OCI-LY3 (cell line): ENCODE results near the gene SND1.

Experiments
- H2AFZ ChIP-seq: fragments of 200-600, 300-600 bp; shearing (Covaris generic); 2 replicates; pipeline ENCODE4 v1.6.0; 2014; ENCODE audit warnings: antibody characterized with exemption, low read depth, low read length
- H3K27ac ChIP-seq: fragments of 200-600, 300-600 bp; sonication (generic); 2 replicates; pipeline ENCODE4 v1.5.1; 2014; ENCODE audit warnings: mild to moderate bottlenecking, low read length, moderate library complexity, mixed read lengths
- H3K27me3 ChIP-seq: fragments of 200-600, 300-600 bp; sonication (generic); 2 replicates; pipeline ENCODE4 v1.6.1; 2014; ENCODE audit warnings: low read depth, low read length, mixed read lengths
- H3K36me3 ChIP-seq: fragments of 200-600, 300-600 bp; sonication (generic); replicated peaks from 2 replicates; pipeline ENCODE3; 2014; ENCODE audit warnings: low read depth, low read length, mixed read lengths
- H3K4me1 ChIP-seq: fragments of 300-600, 200-600 bp; sonication (generic); 2 replicates; pipeline ENCODE4 v1.6.1; 2014; ENCODE audit warnings: low read length, mixed read lengths
- H3K4me2 ChIP-seq: fragments of 200-600, 300-600 bp; sonication (generic); 2 replicates; pipeline ENCODE4 v1.6.1; 2014; ENCODE audit warnings: low read length, mixed read lengths
- H3K4me3 ChIP-seq: fragments of 300-600, 200-600 bp; sonication (generic); 2 replicates; pipeline ENCODE4 v1.5.1; 2014; ENCODE audit warnings: antibody characterized with exemption, mild to moderate bottlenecking, low read length, moderate library complexity
- H3K79me2 ChIP-seq: fragments of 300-600, 200-600 bp; shearing (Covaris generic); 2 replicates; pipeline ENCODE4 v1.6.1; 2014; ENCODE audit warnings: mild to moderate bottlenecking, low read length, mixed read lengths
- H3K9ac ChIP-seq: fragments of 300-600, 200-600 bp; shearing (Covaris generic); 2 replicates; pipeline ENCODE4 v1.6.0; 2014; ENCODE audit warnings: mild to moderate bottlenecking, low read length, moderate library complexity
- H3K9me3 ChIP-seq: fragments of 200-600, 300-600 bp; shearing (Covaris generic); 2 replicates; pipeline ENCODE4 v1.6.1; 2014; ENCODE audit warnings: low read length, mixed read lengths; ENCODE audit not compliant: insufficient read depth
- H4K20me1 ChIP-seq: fragments of 200-600, 300-600 bp; sonication (generic); 2 replicates; pipeline ENCODE4 v1.6.1; 2016; ENCODE audit warnings: low read length, mixed read lengths; ENCODE audit not compliant: insufficient read depth
- CTCF ChIP-seq: fragments of 200-600, 300-600 bp; sonication (generic); IDR thresholded peaks from 2 replicates; pipeline ENCODE4 v1.5.1; 2014; ENCODE audit warnings: antibody characterized with exemption, low read length, low read depth
- EZH2phosphoT487 ChIP-seq: fragments of 200-600 bp; shearing (Covaris generic); IDR thresholded peaks from 2 replicates; pipeline ENCODE4 v1.6.1; 2018; ENCODE audit warnings: antibody characterized with exemption, mixed run types, low read depth

SND1 gene

GRCh38 chr7:128119036-128119435, 467.0 kb downstream of the SND1 start:
- Histone ChIP-seq H3K4me1 (no peaks in the 10 kb centered on the region), H3K27ac (no peak overlapping the region), H3K4me3 (no peak overlapping the region), H2AFZ (no peak overlapping the region), H4K20me1 (no peaks in the 10 kb centered on the region), H3K36me3 (no peaks in the 10 kb centered on the region), H3K9me3 (no peaks in the 10 kb centered on the region), H3K9ac (no peak overlapping the region), H3K79me2 (no peaks in the 10 kb centered on the region), H3K4me2 (no peak overlapping the region), H3K27me3 (peaks cover 24% of the 10 kb centered on the region)
- no peak for TF ChIP-seq CTCF
- TF ChIP-seq EZH2phosphoT487 = no peak

GRCh38 chr7:128120116-128120515, 468.1 kb downstream of the SND1 start:
- Histone ChIP-seq H3K9ac (no peak overlapping the region), H3K9me3 (no peaks in the 10 kb centered on the region), H3K4me3 (no peak overlapping the region), H3K4me2 (no peak overlapping the region), H4K20me1 (no peaks in the 10 kb centered on the region), H2AFZ (no peak overlapping the region), H3K27me3 (peaks cover 19% of the 10 kb centered on the region), H3K79me2 (no peaks in the 10 kb centered on the region), H3K27ac (no peak overlapping the region), H3K4me1 (peaks cover 5% of the 10 kb centered on the region), H3K36me3 (no peaks in the 10 kb centered on the region)
- TF ChIP-seq EZH2phosphoT487 (no peak), CTCF (no peak)

GRCh38 chr7:128120976-128121490, 469.0 kb downstream of the SND1 start:
- H4K20me1 ChIP-seq = no peaks in the 10 kb centered on the region
- H2AFZ ChIP-seq = no peak overlapping the region
- H3K9ac ChIP-seq = no peak overlapping the region
- H3K27me3 ChIP-seq = peaks cover 17% of the 10 kb centered on the region; the same call in 1 of the 2 replicates
- H3K36me3 ChIP-seq = no peaks in the 10 kb centered on the region
- TF ChIP-seq EZH2phosphoT487 (no peak), CTCF (no peak)
- no peaks in the 10 kb centered on the region for H3K9me3 ChIP-seq
- no peak overlapping the region for H3K4me2 ChIP-seq
- H3K4me1 ChIP-seq = peaks cover 12% of the 10 kb centered on the region
- H3K4me3 ChIP-seq = no peak overlapping the region
- no peaks in the 10 kb centered on the region for H3K79me2 ChIP-seq
- H3K27ac ChIP-seq = no peak overlapping the region

GRCh38 chr7:128121711-128122530, 469.9 kb downstream of the SND1 start:
- peaks cover 17% of the 10 kb centered on the region; the same call in 1 of the 2 replicates for H3K27me3 ChIP-seq
- H3K36me3 ChIP-seq = no peaks in the 10 kb centered on the region
- H3K27ac ChIP-seq = no peak overlapping the region
- H4K20me1 ChIP-seq = no peaks in the 10 kb centered on the region
- H3K79me2 ChIP-seq = no peaks in the 10 kb centered on the region
- no peak overlapping the region for H3K9ac ChIP-seq
- no peak overlapping the region for H2AFZ ChIP-seq
- H3K4me3 ChIP-seq = no peak overlapping the region
- H3K4me2 ChIP-seq = no peak overlapping the region
- H3K9me3 ChIP-seq = no peaks in the 10 kb centered on the region
- TF ChIP-seq CTCF (no peak), EZH2phosphoT487 (no peak)
- H3K4me1 ChIP-seq = peaks cover 13% of the 10 kb centered on the region
